CD4-positive, CD25-positive, alpha-beta regulatory T cell (primary cell): Measurements from ENCODE around the gene TIMM17A. TPM values are rescaled to one million over a fixed set of nuclear protein-coding genes. Genes with fewer than 3 reads are reported as not detected.
"Not testable (repeated sequence)": the region's sequence is repeated elsewhere in the genome, so short reads cannot be mapped to it uniquely, and the experiment has no call there.

Experiments
- ATAC-seq, 2 donors: fragments of 150-1000 bp; cut with Tn5 transposase; one replicate each; pipeline ENCODE4 v1.10.0; 2021; ENCODE audit warnings: low read depth in 2 of 2, moderate number of reproducible peaks in 2 of 2, moderate library complexity in 1 of 2
- DNase-seq, 3 donors: peaks; one replicate each; pipeline versions ENCODE4 v3.0.0 to v3.0.0-alpha.2; 2012 to 2022; ENCODE audit warnings: mixed read lengths in 1 of 3
- H3K27ac ChIP-seq: one replicate; pipeline ENCODE4 v1.7.0; 2013; ENCODE audit warnings: mild to moderate bottlenecking, low read length; ENCODE audit not compliant: insufficient read depth, poor library complexity, severe bottlenecking
- H3K27me3 ChIP-seq: one replicate; pipeline ENCODE4 v1.7.0; 2013; ENCODE audit warnings: low read length; ENCODE audit not compliant: control insufficient read depth, insufficient read depth
- H3K36me3 ChIP-seq: one replicate; pipeline ENCODE4 v1.7.0; 2013; ENCODE audit warnings: mild to moderate bottlenecking, low read length, moderate library complexity; ENCODE audit not compliant: control insufficient read depth, insufficient read depth
- H3K4me1 ChIP-seq: 2 replicates; pipeline ENCODE4 v1.7.0; 2013; ENCODE audit warnings: mild to moderate bottlenecking, low read length; ENCODE audit not compliant: insufficient read depth, control insufficient read depth, poor library complexity, severe bottlenecking
- H3K4me3 ChIP-seq: one replicate; pipeline ENCODE4 v1.7.0; 2013; ENCODE audit warnings: low read depth, mild to moderate bottlenecking, low read length, moderate library complexity
- H3K9me3 ChIP-seq, 2 experiments: 1 replicate in 1 of 2; 2 replicates in 1 of 2; pipeline ENCODE4 v1.7.0; 2013; ENCODE audit warnings: low read length in 2 of 2, mild to moderate bottlenecking in 1 of 2, moderate library complexity in 1 of 2; ENCODE audit not compliant: control insufficient read depth in 2 of 2
- H3K27ac Mint-ChIP-seq, 3 donors: one replicate each; pipeline ENCODE4 v1.8.0; 2020 to 2022; ENCODE audit warnings: mild to moderate bottlenecking in 3 of 3, mixed read lengths in 3 of 3, moderate library complexity in 2 of 3
- H3K27me3 Mint-ChIP-seq: one replicate; pipeline ENCODE4 v1.8.0; 2022; ENCODE audit warnings: mild to moderate bottlenecking, mixed read lengths
- H3K36me3 Mint-ChIP-seq: one replicate; pipeline ENCODE4 v1.8.0; 2020; ENCODE audit warnings: mixed read lengths
- H3K4me1 Mint-ChIP-seq, 4 donors: one replicate each; pipeline ENCODE4 v1.8.0; 2020 to 2022; ENCODE audit warnings: mixed read lengths in 4 of 4, mild to moderate bottlenecking in 1 of 4
- H3K4me3 Mint-ChIP-seq, 4 donors: one replicate each; pipeline ENCODE4 v1.8.0; 2020 to 2022; ENCODE audit warnings: mild to moderate bottlenecking in 4 of 4, mixed read lengths in 4 of 4, moderate library complexity in 3 of 4
- H3K9me3 Mint-ChIP-seq, 7 donors: one replicate each; pipeline ENCODE4 v1.8.0; 2020 to 2022; ENCODE audit warnings: mixed read lengths in 7 of 7, mild to moderate bottlenecking in 3 of 7, moderate library complexity in 2 of 7
- polyA plus RNA-seq, 4 donors: library from polyadenylated mRNA; unstranded; fragments of 300-500 nt; fragmentation: Illumina TruSeq; gene quantifications; one replicate each; pipeline ENCODE4 v1.2.3, GENCODE V29; 2021
- total RNA-seq: library from RNA; stranded (reverse); gene quantifications from one replicate; pipeline ENCODE4 v1.2.3, GENCODE V29; 2022

TIMM17A gene
- total and polyA plus RNA-seq, 5 donors from 2014 or later: 28.2 to 52.7 (median 37.0) TPM

DNA sequence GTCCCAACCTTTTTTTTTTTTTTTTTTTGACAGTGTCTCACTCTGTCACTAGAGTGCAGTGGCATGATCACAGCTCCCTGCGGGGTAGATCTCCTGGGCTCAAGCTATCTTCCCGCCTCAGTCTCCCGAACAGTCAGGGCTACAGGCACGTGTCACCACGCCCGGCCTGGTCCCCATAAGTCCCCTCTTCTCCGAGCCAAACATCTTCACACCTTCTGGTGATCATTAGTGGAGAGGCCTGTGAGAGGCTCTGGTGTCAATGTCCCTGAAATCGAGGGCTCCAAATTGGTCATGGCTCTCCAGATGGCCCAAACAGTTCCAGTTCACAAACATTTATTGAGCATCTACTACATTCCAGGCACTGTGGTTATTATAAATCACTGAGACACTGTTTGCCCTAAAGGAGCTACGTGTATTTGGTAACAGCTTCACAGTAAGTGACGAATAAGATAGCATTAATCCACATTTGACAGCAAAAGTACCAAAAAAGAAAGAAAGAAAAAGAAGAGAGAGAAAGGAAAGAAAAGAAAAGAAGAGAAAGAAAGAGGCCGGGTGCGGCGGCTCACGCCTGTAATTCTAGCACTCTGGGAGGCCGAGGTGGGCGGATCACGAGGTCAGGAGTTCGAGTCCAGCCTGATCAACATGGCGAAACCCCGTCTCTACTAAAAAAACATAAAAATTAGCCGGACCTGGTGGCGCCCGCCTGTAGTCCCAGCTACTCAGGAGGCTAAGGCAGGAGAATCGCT, 867 bp upstream of the TIMM17A start:
- Mint-ChIP-seq H3K27me3 (peaks cover 10% of the 10 kb centered on the region), H3K4me3 (peak overlapping the region; percentile 97 to 99 (median 98)), H3K4me1 (peaks cover 5 to 33% (median 20%) of the 10 kb centered on the region in 4 donors), H3K27ac (peak overlapping the region; percentile 97 to 99 (median 98)), H3K36me3 (peaks cover 8% of the 10 kb centered on the region), H3K9me3 (no peaks in the 10 kb centered on the region)
- H3K27ac ChIP-seq: peak overlapping the region; percentile 82
- H3K9me3 ChIP-seq: no peaks in the 10 kb centered on the region
- DNase-seq: peak in 1 of 3 donors; percentile 11
- H3K4me1 ChIP-seq: peaks cover 15% of the 10 kb centered on the region
- no peak for ATAC-seq
- peak overlapping the region; percentile 96 for H3K4me3 ChIP-seq
- no peaks in the 10 kb centered on the region for H3K27me3 ChIP-seq
- H3K36me3 ChIP-seq: peaks cover 17% of the 10 kb centered on the region

DNA sequence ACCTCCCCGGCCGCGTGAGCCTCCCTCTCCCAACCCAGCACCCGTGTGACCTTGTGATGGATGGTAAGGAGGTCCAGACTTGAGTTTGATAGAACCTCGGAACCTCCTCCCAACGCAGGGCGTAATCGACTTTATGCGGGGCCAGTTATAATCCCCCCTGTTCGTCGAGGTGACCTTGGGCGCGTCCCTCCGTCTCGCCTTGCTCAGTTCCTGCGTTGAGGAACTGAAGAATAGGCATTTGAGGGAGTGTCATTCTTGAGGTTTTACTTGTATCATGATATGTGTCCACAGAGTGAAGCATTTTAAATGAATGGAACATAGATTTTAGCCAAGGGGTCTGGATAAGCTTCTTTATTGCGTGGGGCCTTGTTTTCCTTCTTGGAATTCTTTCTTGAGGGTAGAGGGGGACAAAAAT, 433 bp downstream of the TIMM17A start:
- no peaks in the 10 kb centered on the region for H3K27me3 ChIP-seq
- peaks cover 19% of the 10 kb centered on the region for H3K36me3 ChIP-seq
- DNase-seq (no peak), ATAC-seq (peak; percentile 36 to 45)
- H3K27ac ChIP-seq: peak overlapping the region; percentile 82
- peaks cover 11% of the 10 kb centered on the region for H3K36me3 Mint-ChIP-seq
- peaks cover 15% of the 10 kb centered on the region for H3K4me1 ChIP-seq
- H3K4me3 Mint-ChIP-seq: peak overlapping the region; percentile 97 to 99 (median 98)
- no peaks in the 10 kb centered on the region for H3K9me3 Mint-ChIP-seq
- peaks cover 10 to 33% (median 20%) of the 10 kb centered on the region in 4 donors for H3K4me1 Mint-ChIP-seq
- H3K4me3 ChIP-seq: peak overlapping the region; percentile 96
- H3K27me3 Mint-ChIP-seq: no peaks in the 10 kb centered on the region
- peak overlapping the region; percentile 97 to 99 (median 98) for H3K27ac Mint-ChIP-seq
- no peaks in the 10 kb centered on the region for H3K9me3 ChIP-seq

DNA sequence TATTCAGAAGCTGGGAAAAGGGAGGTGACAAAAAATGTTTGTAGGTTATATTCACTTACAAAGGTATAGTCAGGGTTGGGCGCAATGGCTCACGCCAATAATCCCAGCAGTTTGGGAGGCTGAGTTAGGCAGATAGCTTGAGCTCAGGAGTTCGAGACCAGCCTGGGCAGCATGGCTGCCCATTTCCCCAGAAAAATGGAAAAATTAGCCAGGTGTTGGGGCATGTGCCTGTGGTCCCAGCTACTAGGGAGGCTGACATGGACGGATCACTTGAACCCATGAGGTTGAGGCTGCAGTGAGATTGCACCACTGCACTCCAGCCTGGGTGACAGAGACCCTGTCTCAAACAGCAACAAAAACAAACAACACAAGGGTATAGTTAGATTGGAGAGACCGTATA, 3.0 kb downstream of the TIMM17A start:
- DNase-seq (no peak), ATAC-seq (no peak)
- H3K9me3 ChIP-seq: no peaks in the 10 kb centered on the region
- Mint-ChIP-seq H3K27me3 (no peaks in the 10 kb centered on the region), H3K4me1 (peaks cover 14 to 39% (median 21%) of the 10 kb centered on the region in 4 donors), H3K27ac (peak overlapping the region in 1 of 3 donors; percentile 52), H3K9me3 (no peaks in the 10 kb centered on the region), H3K4me3 (peak overlapping the region in 2 of 4 donors; percentile 10 to 99), H3K36me3 (peaks cover 20% of the 10 kb centered on the region)
- H3K27ac ChIP-seq: no peak overlapping the region
- peaks cover 43% of the 10 kb centered on the region for H3K36me3 ChIP-seq
- H3K4me3 ChIP-seq: no peak overlapping the region
- H3K27me3 ChIP-seq: no peaks in the 10 kb centered on the region
- H3K4me1 ChIP-seq: peaks cover 15% of the 10 kb centered on the region

DNA sequence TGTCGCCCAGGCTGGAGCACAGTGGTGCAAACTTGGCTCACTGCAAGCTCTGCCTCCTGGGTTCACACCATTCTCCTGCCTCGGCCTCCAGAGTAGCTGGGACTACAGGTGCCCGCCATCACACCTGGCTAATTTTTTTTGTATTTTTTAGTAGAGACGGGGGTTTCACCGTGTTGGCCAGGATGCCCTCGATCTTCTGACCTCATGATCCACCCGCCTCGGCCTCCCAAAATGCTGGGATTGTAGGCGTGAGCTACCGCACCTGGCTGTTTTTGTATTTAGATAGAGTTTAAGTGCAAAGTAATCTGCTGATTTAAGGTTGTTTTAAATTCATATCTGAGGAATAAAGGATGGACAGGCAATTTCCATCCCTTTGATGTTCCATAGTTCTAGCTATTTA, 7.1 kb downstream of the TIMM17A start:
- ATAC-seq, H3K9me3 ChIP-seq, H3K4me3 Mint-ChIP-seq, H3K27ac ChIP-seq, H3K4me1 ChIP-seq, DNase-seq, H3K9me3 Mint-ChIP-seq, H3K27ac Mint-ChIP-seq, H3K27me3 ChIP-seq, H3K4me3 ChIP-seq, H3K27me3 Mint-ChIP-seq: not testable (repeated sequence)
- H3K36me3 ChIP-seq: peaks cover 71% of the 10 kb centered on the region
- H3K4me1 Mint-ChIP-seq: peaks cover 0 to 14% (median 9%) of the 10 kb centered on the region in 4 donors
- peaks cover 31% of the 10 kb centered on the region for H3K36me3 Mint-ChIP-seq

DNA sequence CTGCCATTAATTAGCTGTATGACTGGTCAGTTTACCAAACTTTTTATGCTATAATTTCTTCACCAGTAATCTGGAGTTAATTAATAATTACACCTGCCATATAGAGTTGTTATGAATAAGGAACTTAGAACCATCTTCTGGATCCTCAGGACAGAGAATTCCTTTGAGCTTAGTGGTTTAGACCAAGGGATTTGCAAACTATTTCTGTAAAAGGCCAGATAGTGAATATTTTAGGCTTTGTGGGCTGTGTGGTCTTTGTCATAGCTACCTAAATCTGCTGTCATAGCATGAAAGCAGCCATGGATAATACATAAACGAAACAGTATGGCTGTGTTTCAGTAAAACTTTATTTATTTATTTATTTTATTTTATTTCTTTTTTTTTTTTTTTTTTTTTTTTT, 9.0 kb downstream of the TIMM17A start:
- Histone ChIP-seq H3K4me1 (no peaks in the 10 kb centered on the region), H3K4me3 (no peak overlapping the region), H3K27ac (no peak overlapping the region), H3K9me3 (no peaks in the 10 kb centered on the region), H3K27me3 (no peaks in the 10 kb centered on the region), H3K36me3 (peaks cover 70% of the 10 kb centered on the region)
- Mint-ChIP-seq H3K9me3 (no peaks in the 10 kb centered on the region), H3K27me3 (no peaks in the 10 kb centered on the region), H3K27ac (no peak overlapping the region), H3K4me1 (peaks cover 0 to 9% (median 9%) of the 10 kb centered on the region in 4 donors), H3K36me3 (peaks cover 31% of the 10 kb centered on the region), H3K4me3 (no peak overlapping the region)
- ATAC-seq: no peak
- no peak for DNase-seq

DNA sequence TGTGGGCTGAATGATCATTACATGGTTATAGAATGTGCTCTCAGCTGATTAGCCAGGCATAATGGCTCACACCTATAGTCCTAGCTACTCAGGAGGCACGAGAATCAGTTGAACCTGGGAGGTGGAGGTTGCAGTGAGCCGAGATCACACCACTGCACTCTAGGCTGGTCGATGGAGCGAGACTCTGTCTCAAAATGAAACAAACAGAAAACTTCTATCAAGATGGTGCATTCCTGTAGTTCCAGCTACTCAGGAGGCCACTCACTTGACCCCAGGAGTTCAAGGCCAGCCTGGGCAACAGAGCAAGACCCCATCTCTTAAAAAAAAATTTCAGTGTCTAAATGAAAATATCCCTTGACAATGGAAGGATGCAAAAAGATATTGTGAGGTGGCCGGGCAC, 10.9 kb downstream of the TIMM17A start:
- Histone ChIP-seq H3K36me3 (peaks cover 80% of the 10 kb centered on the region), H3K4me1 (no peaks in the 10 kb centered on the region), H3K4me3 (no peak overlapping the region), H3K27ac (no peak overlapping the region), H3K9me3 (no peaks in the 10 kb centered on the region), H3K27me3 (no peaks in the 10 kb centered on the region)
- peaks cover 31% of the 10 kb centered on the region for H3K36me3 Mint-ChIP-seq
- no peak overlapping the region for H3K4me3 Mint-ChIP-seq
- no peak for ATAC-seq
- no peak overlapping the region for H3K27ac Mint-ChIP-seq
- no peak for DNase-seq
- H3K27me3 Mint-ChIP-seq: no peaks in the 10 kb centered on the region
- H3K4me1 Mint-ChIP-seq: peaks cover 0 to 9% (median 7%) of the 10 kb centered on the region in 4 donors
- no peaks in the 10 kb centered on the region for H3K9me3 Mint-ChIP-seq

DNA sequence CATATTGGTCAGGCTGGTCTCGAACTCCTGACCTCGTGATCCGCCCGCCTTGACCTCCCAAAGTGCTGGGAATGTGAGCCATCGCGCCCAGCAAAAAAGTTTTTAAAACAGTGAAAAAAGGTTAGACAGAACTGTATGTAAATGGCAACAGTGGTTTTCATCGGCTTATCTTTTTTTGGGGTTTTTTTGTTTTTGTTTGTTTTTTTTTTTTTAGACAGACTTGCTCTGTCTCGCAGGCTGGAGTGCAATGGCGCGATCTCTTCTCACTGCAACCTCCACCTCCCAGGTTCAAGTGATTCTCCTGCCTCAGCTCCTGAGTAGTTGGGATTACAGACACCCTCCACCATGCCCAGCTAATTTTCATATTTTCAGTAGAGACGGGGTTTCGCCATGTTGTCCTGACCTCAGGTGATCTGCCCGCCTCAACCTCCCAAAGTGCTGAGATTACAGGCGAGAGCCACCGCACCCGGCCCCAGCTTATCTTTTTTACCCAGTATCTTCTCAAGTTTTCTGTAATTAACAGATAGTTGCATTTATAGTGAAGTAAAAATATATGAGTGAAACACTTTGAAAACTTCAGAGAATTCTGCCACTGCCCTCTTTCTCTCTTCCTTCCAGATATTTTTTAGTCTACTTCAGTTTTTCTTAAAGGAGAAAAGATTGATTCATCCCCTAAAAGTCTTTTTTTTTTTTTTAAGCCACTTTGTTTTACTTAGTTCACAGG, 13.1 kb downstream of the TIMM17A start:
- H3K27ac Mint-ChIP-seq: no peak overlapping the region

More for the DNA sequence above, 13.1 kb downstream of the TIMM17A start:
- Histone ChIP-seq H3K9me3 (no peaks in the 10 kb centered on the region), H3K4me1 (no peaks in the 10 kb centered on the region), H3K27ac (no peak overlapping the region), H3K27me3 (no peaks in the 10 kb centered on the region), H3K4me3 (no peak overlapping the region), H3K36me3 (peaks cover 59% of the 10 kb centered on the region)
- Mint-ChIP-seq H3K4me1 (peaks cover 0 to 6% (median 3%) of the 10 kb centered on the region in 4 donors), H3K4me3 (no peak overlapping the region), H3K9me3 (no peaks in the 10 kb centered on the region), H3K27me3 (no peaks in the 10 kb centered on the region), H3K36me3 (peaks cover 23% of the 10 kb centered on the region)
- DNase-seq (no peak), ATAC-seq (no peak)
